Heart left ventricle (tissue), 13 donors: ENCODE measurements around the gene EFR3B.

Experiments used
- CTCF ChIP-seq, 12 donors: fragments of 200-600 bp; sonication (generic) in 4 of 12; IDR thresholded peaks; one replicate each; pipeline versions ENCODE4 v1.5.0 to v1.8.0; 2018 to 2022; ENCODE audit warnings: antibody characterized with exemption in 12 of 12, mild to moderate bottlenecking in 5 of 12
- POLR2A ChIP-seq, 2 donors: fragments of 450-650 bp; IDR thresholded peaks; one replicate each; pipeline ENCODE4 v1.6.1; 2017; ENCODE audit warnings: antibody characterized with exemption in 2 of 2, mild to moderate bottlenecking in 2 of 2, moderate library complexity in 2 of 2
- donor health status: ischemic (EF 13 %, LVEDD 7.1; RV severe dilation, severe dysfunction).
- donor health status: DM: no; HTN: yes; CAD: no.
- donor health status: DM: no; HTN: no; CAD: no.
- donor health status: ischemic (EF 25% LVEDD 6.9; RV normal size, moderate dysfunction).
- donor health status: ischemic (EF 25% LVEDD 5.7; RV mildly dilated, moderate dysfunction).
- donor health status: ischemic (EF 35%, LVEDD 5.7; RV mildly dilated, moderate dysfunction).
- donor health status: nonischemic (EF 11% LVEDD 7.7; RV severe dilation, severe dysfunction).
- donor health status: DM: yes; HTN: yes; CAD: no.
- donor health status: PGD.
- donor health status: ischemic (EF 29% LVEDD 5.4; RV normal size, mild dysfunction).
- donor health status: nonischemic (EF 23%, LVEDD 6.1; RV moderate dilation, normal function).

GRCh38 chr2:25170888-25171287 is 129.0 kb downstream of the EFR3B start:
- TF ChIP-seq CTCF (IDR thresholded peaks at IDR 0.05) = no peak
- TF ChIP-seq POLR2A (IDR thresholded peaks at IDR 0.05) = no peak
